Measurements from ENCODE around the gene CERT1. TPM values are rescaled to one million over a fixed set of nuclear protein-coding genes. Genes with fewer than 3 reads are reported as not detected.

CERT1 gene
- total and polyA plus RNA-seq, 2 donors (not counting 3 experiments of a cell fraction or from before 2014, with no cell fraction given): 8.0 to 21.3 TPM

DNA sequence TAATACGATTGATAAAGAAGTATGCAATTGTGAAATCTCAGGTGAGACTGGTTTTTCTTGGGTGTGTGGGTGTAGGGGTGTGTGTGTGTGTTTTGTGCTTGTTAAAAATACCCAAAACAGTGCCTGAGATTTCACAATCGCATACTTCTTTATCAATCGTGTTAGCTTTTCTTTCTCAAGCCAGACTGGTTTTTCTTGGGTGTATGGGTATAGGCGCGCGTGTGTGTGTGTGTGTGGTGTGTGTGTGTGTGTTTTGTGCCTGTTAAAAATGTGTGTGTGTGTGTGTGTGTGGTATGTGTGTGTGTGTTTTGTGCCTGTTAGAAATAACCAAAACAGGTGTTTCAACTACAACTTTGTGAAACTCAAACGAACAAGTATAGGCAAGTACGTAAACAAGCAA is 53.7 kb downstream of the CERT1 start:
- Histone ChIP-seq H3K4me3 (replicated peaks in 1 of 3; ENCODE audit: insufficient read depth in 1 of 3, low read depth in 1 of 3, low read length in 3 of 3) (no peak overlapping the region), H3K9me1 (replicated peaks; ENCODE audit: control insufficient read depth, extremely low read depth, insufficient read depth, low read length) (no peaks in the 10 kb centered on the region), H4K20me1 (replicated peaks; ENCODE audit: control insufficient read depth, extremely low read depth, insufficient read depth, low read length) (no peaks in the 10 kb centered on the region), H2AFZ (ENCODE audit: low read depth, low read length) (no peak overlapping the region), H3K4me2 (ENCODE audit: insufficient read depth, low read length) (no peak overlapping the region), H3K9ac (replicated peaks; ENCODE audit: extremely low read depth, insufficient read depth, low read length) (no peak overlapping the region), H3K9me3 (replicated peaks; ENCODE audit: control insufficient read depth, insufficient read depth, low read length) (no peaks in the 10 kb centered on the region), H3K4me1 (ENCODE audit: control insufficient read depth, extremely low read depth, insufficient read depth, low read length) (no peaks in the 10 kb centered on the region), H3K36me3 (ENCODE audit: control insufficient read depth in 2 of 2, extremely low read depth in 1 of 2, insufficient read depth in 2 of 2, low read length in 2 of 2) (no peaks in the 10 kb centered on the region), H3K27ac (ENCODE audit: insufficient read depth, low read depth, low read length) (no peak overlapping the region), H3K79me2 (ENCODE audit: control insufficient read depth, insufficient read depth, low read length) (peaks cover 5% of the 10 kb centered on the region), H3K27me3 (ENCODE audit: control insufficient read depth in 2 of 2, insufficient read depth in 2 of 2, low read length in 2 of 2) (no peaks in the 10 kb centered on the region)
- dilution Hi-C loops (cut with MboI; ENCODE audit: extremely low pct_ligation_motif_present, low sequenced_read_pairs): no loop called here
- FAIRE-seq (peak; percentile 38), DNase-seq (ENCODE audit: low read depth, low spot score) (no peak)
- intact Hi-C loops (cut with micrococcal nuclease): no loop called here
- ChIA-PET CTCF (no interaction called here), POLR2A (no interaction called here)
- TF ChIP-seq MYC (IDR thresholded peaks at IDR 0.05; ENCODE audit: low read depth, low read length) (no peak), GATA2 (IDR thresholded peaks at IDR 0.05; ENCODE audit: insufficient read depth, insufficient read length, low read depth, low read length) (no peak), FOS (IDR thresholded peaks at IDR 0.05; ENCODE audit: borderline replicate concordance, insufficient read depth, low read length) (no peak), MAX (IDR thresholded peaks at IDR 0.05; ENCODE audit: insufficient read depth, insufficient read length) (no peak), JUN (IDR thresholded peaks at IDR 0.05; ENCODE audit: borderline replicate concordance, insufficient read depth, insufficient read length, low read depth) (no peak), EZH2 (IDR thresholded peaks at IDR 0.05; ENCODE audit: borderline replicate concordance, low read depth, low read length, severe bottlenecking) (no peak), POLR2AphosphoS5 (IDR thresholded peaks at IDR 0.05; ENCODE audit: insufficient read depth, low read depth, low read length) (no peak), POLR2A (IDR thresholded peaks at IDR 0.05; ENCODE audit: low read depth, low read length) (no peak)
- TF ChIP-seq, protein P1, sequence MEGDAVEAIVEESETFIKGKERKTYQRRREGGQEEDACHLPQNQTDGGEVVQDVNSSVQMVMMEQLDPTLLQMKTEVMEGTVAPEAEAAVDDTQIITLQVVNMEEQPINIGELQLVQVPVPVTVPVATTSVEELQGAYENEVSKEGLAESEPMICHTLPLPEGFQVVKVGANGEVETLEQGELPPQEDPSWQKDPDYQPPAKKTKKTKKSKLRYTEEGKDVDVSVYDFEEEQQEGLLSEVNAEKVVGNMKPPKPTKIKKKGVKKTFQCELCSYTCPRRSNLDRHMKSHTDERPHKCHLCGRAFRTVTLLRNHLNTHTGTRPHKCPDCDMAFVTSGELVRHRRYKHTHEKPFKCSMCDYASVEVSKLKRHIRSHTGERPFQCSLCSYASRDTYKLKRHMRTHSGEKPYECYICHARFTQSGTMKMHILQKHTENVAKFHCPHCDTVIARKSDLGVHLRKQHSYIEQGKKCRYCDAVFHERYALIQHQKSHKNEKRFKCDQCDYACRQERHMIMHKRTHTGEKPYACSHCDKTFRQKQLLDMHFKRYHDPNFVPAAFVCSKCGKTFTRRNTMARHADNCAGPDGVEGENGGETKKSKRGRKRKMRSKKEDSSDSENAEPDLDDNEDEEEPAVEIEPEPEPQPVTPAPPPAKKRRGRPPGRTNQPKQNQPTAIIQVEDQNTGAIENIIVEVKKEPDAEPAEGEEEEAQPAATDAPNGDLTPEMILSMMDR (IDR thresholded peaks at IDR 0.05; ENCODE audit: extremely low read depth in 1 of 2, insufficient read depth in 1 of 2, low read depth in 1 of 2, low read length in 2 of 2): no peak
- no TSS peak for BruUV-seq (replicated peaks)

Data from endothelial cell of umbilical vein (primary cell).